GM18861 (cell line): Measurements from ENCODE around the gene FRMD4A.

ENCODE experiments used
- ATAC-seq: cut with Tn5 transposase; IDR thresholded peaks from one replicate; pipeline ENCODE4 v1.9.1; 2021; ENCODE audit not compliant: unreplicated experiment

The FRMD4A gene

DNA sequence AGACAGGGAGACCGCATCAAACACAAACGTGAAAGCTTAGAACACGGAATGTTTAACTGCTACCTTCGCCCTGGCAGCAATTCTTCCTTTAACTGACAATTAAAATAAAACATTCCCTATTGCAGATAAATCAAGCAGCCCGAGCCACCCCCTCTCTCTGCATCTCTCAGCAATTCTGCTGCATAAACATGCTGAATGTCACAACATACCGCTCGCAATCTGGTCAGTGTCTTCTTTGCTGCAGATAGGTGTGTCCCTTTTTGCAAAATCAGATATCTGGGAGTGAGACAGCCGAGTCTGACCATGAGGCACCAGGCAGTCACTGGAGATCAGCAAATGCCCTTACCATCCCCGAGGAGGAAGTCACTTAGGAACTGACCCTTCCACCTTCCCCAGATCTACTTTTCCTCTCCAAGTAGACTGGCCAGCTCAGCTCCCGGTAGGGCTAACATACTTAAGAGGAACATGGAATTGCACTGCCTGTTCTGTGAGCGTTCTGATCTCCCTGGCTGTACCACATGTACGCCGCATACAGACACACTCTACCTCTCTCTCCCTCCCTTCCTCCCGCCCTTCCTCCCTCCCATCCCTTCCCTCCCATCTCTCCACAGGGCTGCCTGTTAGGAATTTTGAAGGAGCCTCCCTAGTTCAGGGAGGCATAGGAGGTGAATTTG, at the start of gene FRMD4A:
Gene FRMD4A (minus strand): TSS at position 537 of the 674 bp plus-strand sequence.
- no peak for ATAC-seq

DNA sequence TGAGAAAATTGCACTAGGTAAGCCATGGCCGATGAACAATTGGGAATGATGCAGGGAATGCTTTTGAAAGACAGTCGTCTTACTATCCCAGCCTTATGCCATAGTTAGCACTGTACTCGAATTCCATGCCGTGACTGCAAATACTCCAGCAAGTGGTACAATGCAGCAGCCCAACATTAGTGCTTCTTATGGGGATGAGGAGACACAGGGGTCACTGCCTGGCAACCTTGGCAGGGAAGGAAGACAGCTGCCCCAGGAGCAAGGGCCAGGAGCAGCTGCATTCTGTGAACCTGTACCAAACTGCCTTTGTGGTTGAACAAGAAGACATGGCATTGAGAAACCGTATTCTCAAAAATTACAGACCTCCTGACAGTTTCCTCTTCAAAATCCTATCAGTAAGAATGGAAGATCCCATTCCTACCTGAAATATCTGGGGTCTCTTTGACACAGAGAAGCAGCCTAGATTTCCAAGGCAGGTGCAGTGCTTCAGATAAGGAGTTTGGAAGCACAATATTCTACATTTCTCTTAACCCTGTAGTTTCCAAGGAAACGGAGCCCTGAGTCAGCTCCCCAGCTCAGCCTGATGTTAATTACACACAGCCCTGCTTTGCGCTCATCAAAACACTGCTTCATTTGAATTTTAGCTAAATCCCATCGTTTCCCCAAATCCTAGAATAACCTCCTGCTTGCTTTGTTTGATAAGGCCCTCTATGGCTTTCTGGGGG, 49.0 kb upstream of the FRMD4A start:
- no peak for ATAC-seq

GRCh38 chr10:14378387-14378960, 47.8 kb upstream of the FRMD4A start:
- no peak for ATAC-seq

DNA sequence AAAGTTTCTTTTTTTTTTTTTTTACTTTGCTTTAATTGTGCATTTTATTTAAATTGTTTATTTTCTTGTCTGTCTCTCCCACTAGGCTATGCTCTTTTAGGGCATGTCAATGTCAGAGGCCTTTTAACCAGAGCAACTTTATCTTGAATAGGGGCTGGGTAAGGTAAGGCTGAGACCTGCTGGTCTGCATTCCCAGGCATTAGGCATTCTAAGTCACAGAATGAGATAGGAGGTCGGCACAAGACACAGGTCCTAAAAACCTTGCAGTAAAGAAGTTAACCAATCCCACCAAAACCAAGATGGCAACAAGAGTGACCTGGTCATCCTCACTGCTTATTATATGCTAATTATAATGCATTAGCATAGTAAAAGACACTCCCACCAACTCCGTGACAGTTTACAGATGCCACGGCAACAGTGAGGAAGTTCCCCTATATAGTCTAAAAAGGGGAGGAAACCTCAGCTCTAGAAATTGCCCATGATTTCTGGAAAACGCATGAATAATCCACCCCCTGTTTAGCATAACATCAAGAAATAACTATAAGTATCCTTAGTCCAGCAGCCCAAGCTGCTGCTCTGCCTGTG, 47.0 kb upstream of the FRMD4A start:
- no peak for ATAC-seq

DNA sequence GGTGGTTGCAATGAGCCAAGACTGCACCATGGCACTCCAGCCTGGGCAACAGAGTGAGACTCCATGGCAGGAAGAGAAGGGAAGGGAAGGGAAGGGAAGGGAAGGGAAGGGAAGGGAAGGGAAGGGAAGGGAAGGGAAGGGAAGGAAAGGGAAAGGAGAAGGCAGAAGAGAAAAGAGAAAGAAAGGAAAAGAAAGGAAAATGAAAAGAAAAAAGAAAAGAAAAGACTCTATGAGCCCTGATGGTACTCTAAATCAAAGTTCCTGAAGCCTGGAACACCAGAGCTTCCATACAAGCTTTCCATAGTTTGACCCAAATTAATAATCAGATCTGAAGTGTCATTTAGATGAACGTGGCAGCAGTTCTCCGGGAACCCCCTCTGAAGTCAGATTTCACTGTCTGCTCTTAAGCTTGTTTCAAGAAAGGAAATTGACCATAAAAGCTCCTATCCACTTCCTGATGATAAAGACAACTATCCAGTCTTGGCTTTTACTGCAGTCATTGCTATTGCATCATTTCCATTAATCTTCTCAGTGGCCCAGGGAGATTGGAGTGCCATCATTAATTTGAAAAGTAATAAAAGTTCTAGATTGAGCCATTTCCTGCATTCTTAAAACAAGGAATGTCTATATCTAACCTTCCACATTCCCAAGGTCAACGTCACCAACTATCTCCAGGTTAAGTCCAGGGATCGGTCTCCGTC, 44.2 kb upstream of the FRMD4A start:
- no peak for ATAC-seq

- no peak for ATAC-seq
Measured at GRCh38 chr10:14372606-14373005, 41.9 kb upstream of the FRMD4A start.

GRCh38 chr10:14371581-14371980, 40.9 kb upstream of the FRMD4A start:
- no peak for ATAC-seq

DNA sequence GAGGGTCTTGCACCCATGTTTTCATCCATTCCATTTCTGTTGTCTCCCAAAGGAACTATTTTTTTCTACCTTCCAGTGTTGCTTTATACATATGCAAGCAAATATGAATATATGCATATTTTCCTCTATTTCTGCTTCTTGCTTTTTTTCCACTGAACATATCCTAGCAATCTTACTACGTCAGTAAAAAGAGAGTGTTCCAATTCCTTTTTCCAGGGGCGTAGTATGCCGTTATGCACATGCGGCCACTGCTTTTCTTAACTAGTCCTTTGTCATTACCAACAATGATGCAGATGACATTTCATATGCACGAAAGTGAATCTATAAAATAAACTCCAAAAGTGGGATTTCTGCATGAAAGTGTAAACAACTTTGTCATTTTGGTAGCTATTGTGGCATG, 40.2 kb upstream of the FRMD4A start:
- ATAC-seq, result no peak

GRCh38 chr10:14369906-14370305, 39.2 kb upstream of the FRMD4A start:
- ATAC-seq, result no peak

- no peak for ATAC-seq
Measured at GRCh38 chr10:14366760-14367159, 36.0 kb upstream of the FRMD4A start.

DNA sequence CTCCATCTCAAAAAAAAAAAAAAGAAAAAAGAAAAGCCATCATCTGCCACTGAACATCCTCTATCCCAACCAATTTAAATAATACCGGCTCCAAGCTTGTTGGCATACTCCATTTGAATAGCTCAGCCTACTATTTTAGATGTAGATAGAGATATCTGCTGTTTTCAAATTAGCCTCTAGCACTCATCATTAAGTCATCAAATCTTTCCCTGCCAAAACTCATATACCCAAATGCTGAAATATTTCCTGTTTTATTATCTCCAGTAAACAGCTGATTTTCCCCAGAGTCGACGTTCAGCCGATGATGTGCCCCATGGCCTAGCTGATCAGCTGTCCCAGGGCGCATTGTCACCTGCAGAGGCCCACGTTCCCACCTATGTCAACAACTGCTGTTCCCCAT, 34.5 kb upstream of the FRMD4A start:
- no peak for ATAC-seq

GRCh38 chr10:14362104-14362503, 31.4 kb upstream of the FRMD4A start:
- ATAC-seq, result no peak

GRCh38 chr10:14360961-14361360, 30.2 kb upstream of the FRMD4A start:
- no peak for ATAC-seq

DNA sequence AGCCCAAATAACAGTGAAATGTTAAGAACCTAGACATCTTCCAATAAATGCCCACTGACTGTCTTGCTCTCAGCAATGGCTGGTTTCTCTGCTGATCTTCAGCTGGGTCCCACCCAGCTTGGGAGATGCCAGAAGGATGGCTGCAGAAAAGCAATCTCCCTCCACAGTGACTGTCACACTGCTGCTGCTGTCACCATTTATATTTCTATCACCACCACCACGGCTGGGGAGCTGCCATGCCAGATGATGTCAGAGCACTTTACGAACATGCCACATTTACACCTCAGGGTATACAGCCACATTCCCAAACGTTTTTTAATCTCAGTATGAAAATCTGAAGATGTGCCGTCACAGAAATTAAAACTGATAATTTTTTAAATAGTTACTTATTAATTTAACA, 29.8 kb upstream of the FRMD4A start:
- ATAC-seq, result no peak

DNA sequence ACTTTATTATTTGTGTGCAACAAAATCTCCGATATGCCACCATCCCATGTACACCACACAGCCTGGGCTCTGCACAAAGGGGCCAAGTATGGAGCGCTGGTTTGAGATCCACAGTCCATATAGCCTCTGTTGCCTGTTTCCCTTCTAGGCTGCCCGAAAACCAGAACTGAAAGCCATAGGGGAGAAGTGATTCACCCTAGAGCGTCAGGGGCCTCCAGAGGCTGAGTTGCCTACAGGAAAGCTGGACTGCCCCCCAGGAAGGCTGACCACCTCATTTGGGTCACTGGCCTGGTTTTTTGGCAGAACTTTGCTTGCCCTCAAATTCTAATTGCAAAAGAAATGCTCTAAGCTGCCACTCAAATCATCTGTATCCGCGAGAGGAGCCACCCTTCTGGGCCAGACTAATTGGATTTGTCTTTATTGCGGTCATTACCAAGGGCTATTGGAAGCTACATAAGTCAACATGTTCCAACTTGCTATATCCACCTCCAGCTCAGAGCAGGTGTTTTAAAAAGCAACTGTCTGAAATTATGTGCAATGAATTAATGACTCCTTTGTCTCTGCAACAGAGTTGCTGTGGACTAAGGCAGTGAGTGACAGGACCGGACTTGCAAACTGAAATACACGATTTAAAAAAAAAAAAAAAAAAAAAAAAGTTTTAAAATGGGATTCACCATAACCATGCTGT, 28.3 kb upstream of the FRMD4A start:
- ATAC-seq, result no peak

GRCh38 chr10:14356921-14357320, 26.2 kb upstream of the FRMD4A start:
- no peak for ATAC-seq

DNA sequence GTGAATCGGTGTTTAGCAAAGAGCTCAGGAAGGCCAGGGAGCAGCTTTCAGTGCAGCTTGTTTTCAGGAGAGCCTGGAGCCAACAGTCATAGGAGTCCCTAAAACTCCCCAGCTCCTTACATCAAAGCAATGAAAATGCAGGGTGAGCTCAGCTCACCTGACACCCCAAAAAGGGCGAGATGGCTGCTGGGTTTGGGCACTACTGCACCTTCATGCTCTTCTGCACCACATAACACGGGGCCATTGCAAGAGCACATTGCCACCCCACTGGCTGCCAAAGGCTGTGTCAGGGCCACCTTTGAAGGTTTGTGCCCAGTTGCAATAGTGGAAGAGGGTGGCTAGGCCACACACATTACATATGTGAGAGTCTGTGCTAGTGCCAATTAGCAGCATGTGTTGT, 25.0 kb upstream of the FRMD4A start:
- no peak for ATAC-seq

DNA sequence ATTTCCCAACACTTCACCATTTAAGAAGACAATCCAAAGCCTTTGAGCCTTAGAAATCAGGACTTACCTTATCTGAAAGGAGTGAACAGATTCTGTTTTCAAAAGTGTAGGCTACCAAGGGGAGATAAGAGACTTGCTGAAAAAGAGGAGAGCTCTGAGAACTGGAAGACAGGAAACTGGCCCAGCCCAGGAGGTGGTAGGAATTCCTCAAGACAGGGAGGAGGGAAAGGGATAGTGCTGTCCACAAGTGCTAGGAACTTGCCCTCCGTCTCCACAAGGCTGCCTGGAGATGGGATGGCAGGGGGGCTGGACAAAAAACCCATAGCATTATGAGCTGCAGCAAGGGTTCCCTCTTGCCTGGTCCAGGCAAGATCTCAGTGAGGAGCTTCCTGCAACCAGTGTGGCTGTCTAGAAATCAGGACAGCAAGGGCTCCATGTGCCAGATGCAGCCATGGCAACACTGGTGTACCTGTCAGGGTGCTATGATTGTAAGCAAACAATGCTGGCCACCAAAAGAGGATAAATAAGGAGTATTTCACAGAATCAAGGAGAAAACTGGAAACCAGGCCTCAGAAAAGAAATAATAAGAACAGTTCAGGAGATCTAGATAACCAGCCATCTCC, 22.7 kb upstream of the FRMD4A start:
- no peak for ATAC-seq

- no peak for ATAC-seq
Measured at GRCh38 chr10:14350006-14350405, 19.3 kb upstream of the FRMD4A start.

DNA sequence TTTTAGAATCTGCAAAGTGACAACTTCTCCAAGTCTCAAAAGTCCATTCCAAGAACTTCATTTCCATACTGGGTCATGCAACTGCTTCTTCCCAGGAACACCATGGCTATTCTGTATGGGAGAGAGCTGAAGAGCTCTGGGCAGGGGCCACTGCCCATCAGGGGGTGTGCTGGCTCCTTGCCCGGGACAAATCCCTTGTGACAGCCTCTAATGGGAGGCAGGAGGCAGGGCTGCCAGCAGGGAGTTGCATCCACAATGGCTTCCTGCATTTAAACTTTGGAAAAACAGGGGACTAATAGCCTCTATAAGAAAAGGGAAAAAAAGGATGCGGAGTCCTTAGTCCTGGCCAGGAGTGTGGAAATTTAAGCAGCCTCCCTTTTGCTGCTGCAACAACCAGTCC, 18.4 kb upstream of the FRMD4A start:
- no peak for ATAC-seq
